IMR-90 (cell line): ENCODE results near the gene CRISPLD2.

Source experiments
- CTCF ChIP-seq: conservative IDR thresholded peaks from 2 replicates; pipeline ENCODE4 v1.5.1; 2012; ENCODE audit warnings: mild to moderate bottlenecking, low read depth, low read length, improper control_type of control experiment
- POLR2A ChIP-seq: IDR thresholded peaks from 2 replicates; pipeline ENCODE4 v1.6.1; 2012; ENCODE audit warnings: mild to moderate bottlenecking, low read depth, low read length
- RFX5 ChIP-seq: IDR thresholded peaks from 2 replicates; pipeline ENCODE4 v1.8.0; 2012; ENCODE audit warnings: low read depth, mild to moderate bottlenecking, low read length, moderate library complexity

GRCh38 chr16:84811529-84811928 is 8.3 kb upstream of the CRISPLD2 start:
- no peak for TF ChIP-seq CTCF
- no peak for TF ChIP-seq POLR2A
- TF ChIP-seq RFX5: no peak
